A673 (cell line): ENCODE data around the gene NGB. TPM values are rescaled to one million over a fixed set of nuclear protein-coding genes. Genes with fewer than 3 reads are reported as not detected.

Source experiments
- BruUV-seq: library from RNA; stranded (reverse); fragments of 400-500 nt; replicated peaks from 2 replicates; lab custom pipeline; 2021; lab: Mats Ljungman, UMichigan
- CTCF ChIA-PET: fragments of 300-600 bp; sonication (Branson Sonifier 250); formaldehyde crosslinking; loops from one replicate; lab custom pipeline; 2022; ENCODE audit warnings: antibody characterized with exemption; lab: Charles Lee
- POLR2A ChIA-PET: fragments of 300-600 bp; sonication (Branson Sonifier 250); formaldehyde crosslinking; loops from one replicate; lab custom pipeline; 2022; ENCODE audit warnings: antibody characterized with exemption; ENCODE audit not compliant: low non-redundant PET; lab: Charles Lee
- DNase-seq: peaks from one replicate; pipeline ENCODE4 v3.0.0-alpha.2; 2015; ENCODE audit warnings: low spot score
- H3K27ac ChIP-seq: fragments of 200-600 bp; sonication (generic); 2 replicates; pipeline ENCODE4 v1.5.1; 2016; ENCODE audit warnings: mixed run types, low read depth, mild to moderate bottlenecking, mixed read lengths, antibody characterized with exemption, low read length; ENCODE audit not compliant: poor library complexity, severe bottlenecking
- H3K27me3 ChIP-seq: fragments of 200-600 bp; sonication (generic); replicated peaks from 2 replicates; pipeline ENCODE4 v1.6.1; 2017; ENCODE audit warnings: mixed run types, low read depth, mild to moderate bottlenecking, mixed read lengths, antibody characterized with exemption, low read length; ENCODE audit not compliant: insufficient read depth, poor library complexity
- H3K36me3 ChIP-seq: fragments of 200-600 bp; sonication (generic); 2 replicates; pipeline ENCODE4 v1.6.1; 2016; ENCODE audit warnings: mixed run types, mild to moderate bottlenecking, mixed read lengths, antibody characterized with exemption, low read length; ENCODE audit not compliant: insufficient read depth, poor library complexity, severe bottlenecking
- H3K4me1 ChIP-seq: fragments of 200-600 bp; sonication (generic); 2 replicates; pipeline ENCODE4 v1.6.1; 2017; ENCODE audit warnings: mixed run types, mild to moderate bottlenecking, mixed read lengths, antibody characterized with exemption, low read length; ENCODE audit not compliant: insufficient read depth, poor library complexity, severe bottlenecking
- H3K4me3 ChIP-seq: fragments of 200-600 bp; sonication (generic); 2 replicates; pipeline ENCODE4 v1.5.1; 2016; ENCODE audit warnings: low read depth, mixed run types, mild to moderate bottlenecking, mixed read lengths, low read length; ENCODE audit not compliant: poor library complexity, severe bottlenecking
- H3K9me3 ChIP-seq: fragments of 200-600 bp; sonication (generic); 2 replicates; pipeline ENCODE4 v1.6.1; 2016; ENCODE audit warnings: mixed run types, low read depth, mild to moderate bottlenecking, mixed read lengths, antibody characterized with exemption, low read length; ENCODE audit not compliant: poor library complexity, severe bottlenecking
- CTCF ChIP-seq: fragments of 300-800, 200-600 bp; sonication (generic); conservative IDR thresholded peaks from 2 replicates; pipeline ENCODE4 v1.5.1; 2017; ENCODE audit warnings: low read depth, mild to moderate bottlenecking, antibody characterized with exemption, low read length, moderate library complexity, mixed read lengths
- EZH2 ChIP-seq: fragments of 200-600 bp; sonication (generic); IDR thresholded peaks from 2 replicates; pipeline ENCODE4 v1.6.1; 2017; ENCODE audit warnings: borderline replicate concordance, low read depth, mild to moderate bottlenecking, mixed read lengths, antibody characterized with exemption, low read length; ENCODE audit not compliant: poor library complexity, severe bottlenecking
- intact Hi-C: fragments of 100-400 bp; cut with micrococcal nuclease; formaldehyde crosslinking; loops from one replicate; pipeline ENCODE4 v1.10.0; 2022; ENCODE audit not compliant: unreplicated experiment
- total RNA-seq: library from RNA; stranded (reverse); gene quantifications from 2 replicates; pipeline ENCODE4 v1.2.3, GENCODE V29; 2021

The NGB gene
- total RNA-seq, 1 experiment from 2014 or later: not detected

- H3K27me3 ChIP-seq: peaks cover 7% of the 10 kb centered on the region
- H3K4me1 ChIP-seq: no peaks in the 10 kb centered on the region
- H3K27ac ChIP-seq: no peak overlapping the region
- intact Hi-C loops: no loop called here
- H3K9me3 ChIP-seq: no peaks in the 10 kb centered on the region
- no peaks in the 10 kb centered on the region for H3K36me3 ChIP-seq
- H3K4me3 ChIP-seq: no peak overlapping the region
- BruUV-seq: no TSS peak
- CTCF ChIA-PET: no interaction called here
- POLR2A ChIA-PET: no interaction called here
- no peak for DNase-seq
- TF ChIP-seq CTCF (no peak), EZH2 (no peak)
Observed at GRCh38 chr14:77224212-77224611, 46.8 kb downstream of the NGB start.

GRCh38 chr14:77222546-77223225 is 48.3 kb downstream of the NGB start:
- Histone ChIP-seq H3K4me3 (no peak overlapping the region), H3K4me1 (no peaks in the 10 kb centered on the region), H3K9me3 (no peaks in the 10 kb centered on the region), H3K36me3 (no peaks in the 10 kb centered on the region), H3K27ac (no peak overlapping the region), H3K27me3 (peaks cover 22% of the 10 kb centered on the region)
- POLR2A ChIA-PET: no interaction called here
- intact Hi-C loops: no loop called here
- CTCF ChIA-PET: no interaction called here
- no peak for DNase-seq
- no TSS peak for BruUV-seq
- TF ChIP-seq CTCF: no peak
- TF ChIP-seq EZH2: no peak

GRCh38 chr14:77221241-77221871 is 49.6 kb downstream of the NGB start:
- TF ChIP-seq CTCF: no peak
- no peak for TF ChIP-seq EZH2
- H3K36me3 ChIP-seq: no peaks in the 10 kb centered on the region
- no peaks in the 10 kb centered on the region for H3K9me3 ChIP-seq
- CTCF ChIA-PET: no interaction called here
- no peak overlapping the region for H3K27ac ChIP-seq
- BruUV-seq: no TSS peak
- intact Hi-C loops: no loop called here
- peaks cover 35% of the 10 kb centered on the region for H3K27me3 ChIP-seq
- DNase-seq: no peak
- H3K4me1 ChIP-seq: no peaks in the 10 kb centered on the region
- H3K4me3 ChIP-seq: no peak overlapping the region
- POLR2A ChIA-PET: no interaction called here
